Heart right ventricle (tissue), 16 donors: Measurements from ENCODE around the gene ITGA4. TPM values are rescaled to one million over a fixed set of nuclear protein-coding genes. Genes with fewer than 3 reads are reported as not detected.

ENCODE experiments used
- ATAC-seq, 8 donors: fragments of 200-7000 bp; cut with Tn5 transposase; one replicate each; pipeline ENCODE4 v1.9.1; 2020; ENCODE audit warnings: mild to moderate bottlenecking in 8 of 8, moderate library complexity in 8 of 8, moderate number of reproducible peaks in 1 of 8
- DNase-seq, 2 donors: peaks; one replicate each; pipeline ENCODE4 v3.0.0-alpha.2; 2020
- H3K27ac ChIP-seq, 10 donors: fragments of 200-600 bp; sonication (generic) in 2 of 10; one replicate each; pipeline versions ENCODE4 v1.5.0 to v1.8.0; 2020 to 2022; ENCODE audit warnings: mild to moderate bottlenecking in 3 of 10
- H3K27me3 ChIP-seq, 7 donors: fragments of 200-600 bp; one replicate each; pipeline ENCODE4 v1.8.0; 2021 to 2022; ENCODE audit warnings: mild to moderate bottlenecking in 2 of 7
- H3K36me3 ChIP-seq, 9 donors: fragments of 200-600 bp; sonication (generic) in 1 of 9; one replicate each; pipeline versions ENCODE4 v1.5.0 to v1.8.0; 2020 to 2022; ENCODE audit warnings: mild to moderate bottlenecking in 2 of 9
- H3K4me1 ChIP-seq, 9 donors: fragments of 200-600 bp; sonication (generic) in 1 of 9; one replicate each; pipeline versions ENCODE4 v1.5.0 to v1.8.0; 2020 to 2022; ENCODE audit warnings: mild to moderate bottlenecking in 4 of 9
- H3K4me3 ChIP-seq, 10 donors: fragments of 200-600 bp; sonication (generic) in 2 of 10; one replicate each; pipeline versions ENCODE4 v1.5.0 to v1.8.0; 2020 to 2022; ENCODE audit warnings: mild to moderate bottlenecking in 7 of 10, moderate library complexity in 2 of 10
- H3K9me3 ChIP-seq, 11 donors: fragments of 200-600 bp in 10 of 11; sonication (generic) in 2 of 11; one replicate each; pipeline versions ENCODE4 v1.5.0 to v1.8.0; 2013 to 2022; ENCODE audit warnings: mild to moderate bottlenecking in 2 of 11, control low read depth in 1 of 11, moderate library complexity in 1 of 11
- CTCF ChIP-seq, 9 donors: fragments of 200-600 bp; sonication (generic) in 2 of 9; IDR thresholded peaks; one replicate each; pipeline versions ENCODE4 v1.5.0 to v1.8.0; 2021 to 2022; ENCODE audit warnings: antibody characterized with exemption in 9 of 9, mild to moderate bottlenecking in 5 of 9, moderate library complexity in 1 of 9
- WGBS, 2 donors: extraction: QIAGEN DNeasy Blood & Tissue Kit; methylation state at CpG; one replicate each; pipeline ENCODE4 v1.1.7; 2013; ENCODE audit warnings: inconsistent platforms in 1 of 2; 5-methylcytosine and 5-hydroxymethylcytosine counted together
- intact Hi-C, 10 donors: fragments of 100-400 bp; cut with DNase I; formaldehyde crosslinking; loops; one replicate each; pipeline versions ENCODE4 v1.11.1 to v1.14.2; 2022
- polyA plus RNA-seq, 2 donors: library from polyadenylated mRNA; stranded (reverse); fragments of 200-250 nt; gene quantifications; one replicate each; pipeline ENCODE4 v1.2.3, GENCODE V29; 2013
- total RNA-seq, 10 donors: library from RNA; stranded (reverse); fragmentation: NEBNext Ultra II Directional in 3 of 10; extraction: Animal tissue kit (Norgen Biotek cat#: 25700) in 3 of 10; gene quantifications; one replicate each; pipeline versions ENCODE4 v1.2.1 to v1.2.4, GENCODE V29; 2021 to 2023
- donor health status: Arrhythmogenic right ventricular cardiomyopathy.
- donor health status: ischemic (EF 13 %, LVEDD 7.1; RV severe dilation, severe dysfunction).
- donor health status: healthy with polysubstance abuse.
- donor health status: DM: no; HTN: yes; CAD: no.
- donor health status: DM: no; HTN: no; CAD: no.
- donor health status: ischemic (EF 25% LVEDD 6.9; RV normal size, moderate dysfunction).
- donor health status: ischemic (EF 25% LVEDD 5.7; RV mildly dilated, moderate dysfunction).
- donor health status: healthy.
- donor health status: DM: yes; HTN: yes; CAD: no.
- donor health status: Ischemic cardiomyopathy.
- donor health status: ischemic (EF 35%, LVEDD 5.7; RV mildly dilated, moderate dysfunction).
- donor health status: nonischemic (EF 11% LVEDD 7.7; RV severe dilation, severe dysfunction).
- donor health status: DM: yes; HTN: yes; CAD: no.
- donor health status: PGD.
- donor health status: ischemic (EF 29% LVEDD 5.4; RV normal size, mild dysfunction).
- donor health status: nonischemic (EF 23%, LVEDD 6.1; RV moderate dilation, normal function).

Gene ITGA4
- total and polyA plus RNA-seq, 12 donors: 0.29 to 9.2 (median 1.4) TPM

GRCh38 chr2:181520253-181520652, 63.1 kb downstream of the ITGA4 start:
- no peak for TF ChIP-seq CTCF (IDR thresholded peaks at IDR 0.05)
- ATAC-seq: no peak
- Histone ChIP-seq H3K36me3 (peaks cover 0 to 48% (median 0%) of the 10 kb centered on the region in 9 donors), H3K27me3 (no peaks in the 10 kb centered on the region), H3K4me1 (peaks cover 0 to 6% (median 0%) of the 10 kb centered on the region in 9 donors), H3K4me3 (no peak overlapping the region), H3K9me3 (no peaks in the 10 kb centered on the region), H3K27ac (no peak overlapping the region)
- intact Hi-C loops: no loop called here
- no peak for DNase-seq
- WGBS, 2 donors: 92 to 98% methylated on average over 1 of the region's 1 CpG

- ATAC-seq: no peak
- H3K36me3 ChIP-seq: peaks cover 0 to 64% (median 0%) of the 10 kb centered on the region in 9 donors
Measured at GRCh38 chr2:181523756-181524155, 66.6 kb downstream of the ITGA4 start.

GRCh38 chr2:181526014-181526413, 68.8 kb downstream of the ITGA4 start:
- Histone ChIP-seq H3K36me3 (peaks cover 0 to 87% (median 0%) of the 10 kb centered on the region in 9 donors), H3K9me3 (no peaks in the 10 kb centered on the region), H3K4me3 (no peak overlapping the region), H3K4me1 (no peaks in the 10 kb centered on the region), H3K27ac (no peak overlapping the region), H3K27me3 (no peaks in the 10 kb centered on the region)
- ATAC-seq: no peak
- TF ChIP-seq CTCF (IDR thresholded peaks at IDR 0.05): no peak
- 77 to 80% methylated on average over 4 of the region's 4 CpGs for WGBS, 2 donors
- no peak for DNase-seq
- intact Hi-C loops: no loop called here

More at GRCh38 chr2:181523756-181524155, 66.6 kb downstream of the ITGA4 start:
- Histone ChIP-seq H3K27ac (no peak overlapping the region), H3K4me1 (no peaks in the 10 kb centered on the region), H3K27me3 (no peaks in the 10 kb centered on the region), H3K4me3 (no peak overlapping the region), H3K9me3 (no peaks in the 10 kb centered on the region)
- WGBS, 2 donors: 69 to 70% methylated on average over 5 of the region's 5 CpGs
- DNase-seq: no peak
- intact Hi-C loops: no loop called here
- no peak for TF ChIP-seq CTCF (IDR thresholded peaks at IDR 0.05)

GRCh38 chr2:181527058-181527457, 69.9 kb downstream of the ITGA4 start:
- H3K27me3 ChIP-seq: no peaks in the 10 kb centered on the region
- no peaks in the 10 kb centered on the region for H3K9me3 ChIP-seq
- ATAC-seq: no peak
- 85 to 92% methylated on average over 6 of the region's 6 CpGs for WGBS, 2 donors
- H3K4me3 ChIP-seq: no peak overlapping the region
- peaks cover 0 to 91% (median 0%) of the 10 kb centered on the region in 9 donors for H3K36me3 ChIP-seq
- TF ChIP-seq CTCF (IDR thresholded peaks at IDR 0.05): no peak
- no peaks in the 10 kb centered on the region for H3K4me1 ChIP-seq
- no peak overlapping the region for H3K27ac ChIP-seq
- no peak for DNase-seq
- intact Hi-C loops: no loop called here
